Testis (tissue), 3 donors: Measurements from ENCODE around the gene TPM2. TPM values are rescaled to one million over a fixed set of nuclear protein-coding genes. Genes with fewer than 3 reads are reported as not detected.

Source experiments
- DNase-seq: peaks from one replicate; pipeline ENCODE4 v3.0.0-alpha.2; 2019
- H3K27ac ChIP-seq, 2 donors: fragments of 200-600 bp; sonication (generic); one replicate each; pipeline ENCODE4 v1.5.1; 2019
- H3K27me3 ChIP-seq: fragments of 200-600 bp; sonication (generic); one replicate; pipeline ENCODE4 v1.5.1; 2019
- H3K36me3 ChIP-seq: fragments of 200-600 bp; sonication (generic); one replicate; pipeline ENCODE4 v1.5.1; 2017; ENCODE audit warnings: low read depth; ENCODE audit errors: missing control alignments
- H3K4me1 ChIP-seq: fragments of 200-600 bp; sonication (generic); one replicate; pipeline ENCODE4 v1.5.1; 2019
- H3K4me3 ChIP-seq, 2 donors: fragments of 200-600 bp; sonication (generic); one replicate each; pipeline ENCODE4 v1.5.1; 2017 to 2019
- H3K9me3 ChIP-seq: fragments of 200-600 bp; sonication (generic); one replicate; pipeline ENCODE4 v1.5.1; 2017
- POLR2A ChIP-seq: fragments of 450-650 bp; IDR thresholded peaks from one replicate; pipeline ENCODE4 v1.6.1; 2017; ENCODE audit warnings: antibody characterized with exemption, mild to moderate bottlenecking, moderate library complexity
- WGBS, 2 donors: methylation state at CpG; one replicate each; pipeline ENCODE4 v1.1.5; 2018; 5-methylcytosine and 5-hydroxymethylcytosine counted together
- intact Hi-C: fragments of 100-400 bp; cut with DNase I; formaldehyde crosslinking; loops from one replicate; pipeline ENCODE4 v1.15.1; 2023; ENCODE audit warnings: low total_unique reads
- polyA plus RNA-seq: library from polyadenylated mRNA; stranded (reverse); fragments of 350-450 nt; fragmentation: Illumina TruSeq; extraction: RNeasy Lipid Tissue Mini Kit (QIAGEN cat#74804); gene quantifications from one replicate; pipeline ENCODE4 v1.2.3, GENCODE V29; 2014; ENCODE audit warnings: low read depth, low replicate concordance; ENCODE audit not compliant: insufficient read depth
- total RNA-seq, 2 donors: library from RNA; depleted of rRNA; stranded (reverse); fragments of >200 nt; gene quantifications; one replicate each; pipeline ENCODE4 v1.2.3, GENCODE V29; 2016
- TF ChIP-seq, protein P1 (sequence below), 3 experiments: fragments of 450-650 bp in 2 of 3; fragments of 200-600 bp in 1 of 3; sonication (generic) in 1 of 3; IDR thresholded peaks; one replicate each; pipeline ENCODE4 v1.5.1; 2016 to 2019; ENCODE audit warnings: antibody characterized with exemption in 3 of 3, mild to moderate bottlenecking in 2 of 3, moderate library complexity in 1 of 3

The TPM2 gene
- total and polyA plus RNA-seq, 3 donors from 2014 or later = 182 to 369 (median 211) TPM

DNA sequence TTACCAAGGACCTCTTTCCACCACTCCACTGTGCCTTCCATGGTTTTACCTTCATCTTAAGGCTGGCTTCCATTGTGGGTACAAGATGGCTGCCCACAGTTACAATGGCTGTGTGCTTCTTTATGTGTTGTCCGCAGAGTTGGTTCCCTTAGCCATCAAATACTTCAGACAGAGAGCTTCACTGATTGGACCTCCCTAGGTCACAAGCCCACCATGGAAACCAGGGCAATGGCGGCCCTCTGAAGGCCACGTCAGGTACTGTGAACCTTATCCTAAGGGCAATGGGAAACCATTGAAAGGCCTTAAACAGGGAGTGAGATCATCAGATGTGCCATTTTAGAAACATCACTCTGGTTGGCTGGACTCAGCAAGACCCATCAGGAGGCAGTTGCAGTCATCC is 21.8 kb downstream of the TPM2 start:
- 93 to 94% methylated on average over 3 of the region's 3 CpGs for WGBS, 2 donors
- no peak overlapping the region for H3K27ac ChIP-seq
- H3K4me3 ChIP-seq = no peak overlapping the region
- no peaks in the 10 kb centered on the region for H3K9me3 ChIP-seq
- no peaks in the 10 kb centered on the region for H3K27me3 ChIP-seq
- H3K4me1 ChIP-seq = peaks cover 6% of the 10 kb centered on the region
- H3K36me3 ChIP-seq = no peaks in the 10 kb centered on the region
- TF ChIP-seq POLR2A = no peak
- TF ChIP-seq, protein P1, sequence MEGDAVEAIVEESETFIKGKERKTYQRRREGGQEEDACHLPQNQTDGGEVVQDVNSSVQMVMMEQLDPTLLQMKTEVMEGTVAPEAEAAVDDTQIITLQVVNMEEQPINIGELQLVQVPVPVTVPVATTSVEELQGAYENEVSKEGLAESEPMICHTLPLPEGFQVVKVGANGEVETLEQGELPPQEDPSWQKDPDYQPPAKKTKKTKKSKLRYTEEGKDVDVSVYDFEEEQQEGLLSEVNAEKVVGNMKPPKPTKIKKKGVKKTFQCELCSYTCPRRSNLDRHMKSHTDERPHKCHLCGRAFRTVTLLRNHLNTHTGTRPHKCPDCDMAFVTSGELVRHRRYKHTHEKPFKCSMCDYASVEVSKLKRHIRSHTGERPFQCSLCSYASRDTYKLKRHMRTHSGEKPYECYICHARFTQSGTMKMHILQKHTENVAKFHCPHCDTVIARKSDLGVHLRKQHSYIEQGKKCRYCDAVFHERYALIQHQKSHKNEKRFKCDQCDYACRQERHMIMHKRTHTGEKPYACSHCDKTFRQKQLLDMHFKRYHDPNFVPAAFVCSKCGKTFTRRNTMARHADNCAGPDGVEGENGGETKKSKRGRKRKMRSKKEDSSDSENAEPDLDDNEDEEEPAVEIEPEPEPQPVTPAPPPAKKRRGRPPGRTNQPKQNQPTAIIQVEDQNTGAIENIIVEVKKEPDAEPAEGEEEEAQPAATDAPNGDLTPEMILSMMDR (IDR thresholded peaks at IDR 0.05) = no peak
- no peak for DNase-seq
- intact Hi-C loops = loop anchor here (10.0 kb wide), 1 partner anchor 57 kb away; no protein-coding TSS in a partner anchor

DNA sequence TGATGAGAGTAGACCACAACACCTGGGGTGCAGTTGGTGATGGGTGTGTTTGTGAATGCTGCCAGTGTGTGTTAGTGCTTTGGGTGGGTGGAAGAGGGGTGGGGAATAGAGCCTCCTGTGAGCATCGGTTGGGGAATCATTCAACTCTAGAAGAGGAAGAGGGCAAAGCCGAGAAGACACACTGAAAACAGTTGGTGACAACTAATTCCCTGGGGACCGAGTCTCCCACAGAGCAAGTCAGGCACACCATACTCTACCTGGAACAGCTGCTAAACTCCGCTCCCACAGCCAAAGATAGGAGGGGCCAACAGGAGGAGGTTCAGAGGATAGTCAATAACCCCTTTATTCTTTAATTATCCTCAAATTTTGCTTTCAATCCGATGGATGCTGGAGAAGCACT is 23.2 kb downstream of the TPM2 start:
- H3K4me1 ChIP-seq = peaks cover 8% of the 10 kb centered on the region
- 94 to 97% methylated on average over 5 of the region's 5 CpGs for WGBS, 2 donors
- no peaks in the 10 kb centered on the region for H3K9me3 ChIP-seq
- H3K4me3 ChIP-seq = no peak overlapping the region
- H3K27me3 ChIP-seq = no peaks in the 10 kb centered on the region
- no peak for DNase-seq
- H3K27ac ChIP-seq = no peak overlapping the region
- H3K36me3 ChIP-seq = no peaks in the 10 kb centered on the region
- intact Hi-C loops = loop anchor here (10.0 kb wide), 1 partner anchor 58 kb away; no protein-coding TSS in a partner anchor
- TF ChIP-seq, protein P1 (IDR thresholded peaks at IDR 0.05) = no peak
- no peak for TF ChIP-seq POLR2A

DNA sequence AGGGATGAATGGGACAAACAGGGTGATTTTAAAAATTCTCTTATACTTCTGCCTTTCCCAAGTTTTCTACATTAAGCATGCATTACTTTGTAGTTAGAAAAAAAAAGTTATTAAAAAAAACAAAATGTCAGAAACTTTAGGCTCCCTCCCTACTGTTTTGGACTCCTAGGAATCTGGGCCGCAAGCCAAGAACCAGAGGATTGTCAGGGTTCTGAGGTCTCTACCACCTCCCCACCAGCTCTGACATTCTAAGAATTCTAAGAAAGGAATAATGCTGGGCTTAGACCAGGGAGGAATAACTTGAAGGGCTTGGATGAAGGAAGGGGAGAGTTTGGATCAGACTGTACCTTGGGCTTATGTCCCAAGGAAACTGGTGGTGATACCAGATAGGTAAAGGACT is 23.7 kb downstream of the TPM2 start:
- intact Hi-C loops = loop anchor here (10.0 kb wide), 1 partner anchor 59 kb away; no protein-coding TSS in a partner anchor
- no peak for DNase-seq
- Histone ChIP-seq H3K27ac (no peak overlapping the region), H3K27me3 (no peaks in the 10 kb centered on the region), H3K36me3 (no peaks in the 10 kb centered on the region), H3K4me3 (no peak overlapping the region), H3K9me3 (no peaks in the 10 kb centered on the region), H3K4me1 (peaks cover 13% of the 10 kb centered on the region)
- no peak for TF ChIP-seq POLR2A
- TF ChIP-seq, protein P1 (IDR thresholded peaks at IDR 0.05) = no peak
- 63 to 64% methylated on average over 1 of the region's 1 CpG for WGBS, 2 donors

DNA sequence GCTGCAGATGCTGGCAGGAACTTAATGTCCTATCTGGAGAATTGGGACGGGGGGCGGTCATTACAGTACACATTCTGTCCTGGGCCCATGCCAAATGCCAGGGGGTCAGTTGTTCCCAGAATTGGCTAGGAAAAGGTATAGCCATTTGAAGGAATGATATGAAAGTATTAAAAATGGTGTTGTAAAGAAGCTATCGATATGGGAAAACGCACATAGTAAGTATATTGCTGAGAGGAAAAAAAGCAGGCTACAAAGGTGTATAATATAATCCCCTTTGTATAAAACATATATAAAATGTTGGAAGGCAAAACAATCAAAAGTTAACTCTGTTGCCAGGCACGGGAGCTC is 24.3 kb downstream of the TPM2 start:
- Histone ChIP-seq H3K36me3 (no peaks in the 10 kb centered on the region), H3K4me3 (peak overlapping the region; percentile 53 to 63), H3K9me3 (no peaks in the 10 kb centered on the region), H3K4me1 (peaks cover 14% of the 10 kb centered on the region), H3K27ac (peak overlapping the region in 1 of 2 donors; percentile 37), H3K27me3 (no peaks in the 10 kb centered on the region)
- 21 to 24% methylated on average over 5 of the region's 5 CpGs for WGBS, 2 donors
- intact Hi-C loops = loop anchor here (10.0 kb wide), 1 partner anchor 59 kb away; no protein-coding TSS in a partner anchor
- no peak for TF ChIP-seq POLR2A
- TF ChIP-seq, protein P1 (IDR thresholded peaks at IDR 0.05) = no peak
- DNase-seq = no peak
